H1 (cell line): ENCODE data around the gene NRXN2. TPM values are rescaled to one million over a fixed set of nuclear protein-coding genes. Genes with fewer than 3 reads are reported as not detected.

ENCODE experiments used
- CTCF ChIA-PET: fragments of 300-600 bp; sonication (Branson Sonifier 250); formaldehyde crosslinking; loops from one replicate; lab custom pipeline; 2021; ENCODE audit not compliant: partially characterized antibody; lab: Charles Lee
- POLR2A ChIA-PET: fragments of 300-600 bp; sonication (Branson Sonifier 250); formaldehyde crosslinking; loops from one replicate; lab custom pipeline; 2021; ENCODE audit warnings: inconsistent platforms; ENCODE audit not compliant: partially characterized antibody; lab: Charles Lee
- DNase-seq, 2 experiments: peaks; one replicate each; pipeline versions ENCODE4 v3.0.0 to v3.0.0-alpha.2; 2010 to 2022; ENCODE audit warnings: low spot score in 2 of 2, low read depth in 1 of 2, mixed read lengths in 1 of 2
- FAIRE-seq: peaks from 2 replicates; lab custom pipeline; 2011; peaks lifted over from hg19 to GRCh38; lab: Jason Lieb, UNC
- H2AFZ ChIP-seq: 2 replicates; pipeline ENCODE4 v1.8.1; 2012; ENCODE audit warnings: low read length, inconsistent platforms
- H2AK5ac ChIP-seq: 2 replicates; pipeline ENCODE4 v1.6.1; 2013; ENCODE audit warnings: low read depth, low read length
- H2BK120ac ChIP-seq: replicated peaks from 2 replicates; pipeline ENCODE3; 2013; ENCODE audit warnings: low read depth, low read length, inconsistent platforms
- H2BK12ac ChIP-seq: 2 replicates; pipeline ENCODE4 v1.6.1; 2013; ENCODE audit warnings: low read depth, low read length
- H2BK15ac ChIP-seq: 2 replicates; pipeline ENCODE4 v1.6.1; 2013; ENCODE audit warnings: low read length
- H2BK20ac ChIP-seq: 2 replicates; pipeline ENCODE4 v1.6.1; 2013; ENCODE audit warnings: low read length
- H2BK5ac ChIP-seq: 2 replicates; pipeline ENCODE4 v1.6.1; 2013; ENCODE audit warnings: low read depth, low read length
- H3K14ac ChIP-seq: 2 replicates; pipeline ENCODE4 v1.6.1; 2013; ENCODE audit warnings: inconsistent platforms; ENCODE audit not compliant: insufficient read length
- H3K18ac ChIP-seq: 2 replicates; pipeline ENCODE4 v1.6.1; 2013; ENCODE audit warnings: low read length; ENCODE audit errors: extremely low read depth
- H3K23ac ChIP-seq: 2 replicates; pipeline ENCODE4 v1.6.1; 2013; ENCODE audit warnings: inconsistent platforms; ENCODE audit not compliant: insufficient read length
- H3K23me2 ChIP-seq: 2 replicates; pipeline ENCODE4 v1.6.1; 2013; ENCODE audit warnings: low read depth, low read length
- H3K27ac ChIP-seq: 2 replicates; pipeline ENCODE4 v1.6.1; 2011; ENCODE audit warnings: low read depth, low read length, inconsistent platforms
- H3K27me3 ChIP-seq, 4 experiments: replicated peaks in 1 of 4; 1 replicate in 1 of 4; 2 replicates in 3 of 4; pipeline versions ENCODE4 v1.6.1 to v1.8.1; 2011 to 2013; ENCODE audit warnings: low read length in 3 of 4, mild to moderate bottlenecking in 3 of 4, inconsistent platforms in 2 of 4, mixed read lengths in 2 of 4, moderate library complexity in 1 of 4; ENCODE audit not compliant: control insufficient read depth in 3 of 4, insufficient read depth in 3 of 4; ENCODE audit errors: extremely low read depth in 1 of 4
- H3K36me3 ChIP-seq, 4 experiments: 2 replicates each; pipeline versions ENCODE4 v1.6.1 to v1.8.1; 2011 to 2013; ENCODE audit warnings: mild to moderate bottlenecking in 4 of 4, low read length in 3 of 4, moderate library complexity in 2 of 4, control low read depth in 1 of 4, inconsistent platforms in 1 of 4; ENCODE audit not compliant: insufficient read depth in 4 of 4, control insufficient read depth in 2 of 4
- H3K4ac ChIP-seq: replicated peaks from 2 replicates; pipeline ENCODE3; 2013; ENCODE audit warnings: low read length, low read depth, mixed read lengths, inconsistent platforms; ENCODE audit not compliant: insufficient read length
- H3K4me1 ChIP-seq, 4 experiments: replicated peaks in 1 of 4; 1 replicate in 1 of 4; 2 replicates in 3 of 4; pipeline versions ENCODE4 v1.6.1 to v1.8.1; 2011 to 2013; ENCODE audit warnings: low read length in 3 of 4, inconsistent platforms in 2 of 4, mixed read lengths in 1 of 4; ENCODE audit not compliant: insufficient read depth in 4 of 4, control insufficient read depth in 3 of 4
- H3K4me2 ChIP-seq, 2 experiments: 2 replicates each; pipeline versions ENCODE4 v1.6.1 to v1.8.1; 2011 to 2013; ENCODE audit warnings: low read depth in 2 of 2, low read length in 2 of 2, control low read depth in 1 of 2, inconsistent platforms in 1 of 2, mild to moderate bottlenecking in 1 of 2; ENCODE audit not compliant: insufficient read depth in 1 of 2
- H3K4me3 ChIP-seq, 4 experiments: fragments of 200-600, 300-600 bp in 1 of 4; sonication (generic), shearing (Covaris generic), sonication (Bioruptor Twin) in 1 of 4; 2 replicates each; pipeline versions ENCODE4 v1.5.1 to v1.8.1; 2011 to 2016; ENCODE audit warnings: low read length in 4 of 4, low read depth in 3 of 4, control low read depth in 2 of 4, inconsistent platforms in 2 of 4, mild to moderate bottlenecking in 2 of 4, mixed read lengths in 1 of 4, moderate library complexity in 1 of 4; ENCODE audit not compliant: insufficient read depth in 2 of 4; ENCODE audit errors: extremely low read depth in 1 of 4
- H3K56ac ChIP-seq: replicated peaks from 2 replicates; pipeline ENCODE3; 2013; ENCODE audit warnings: low read depth, mild to moderate bottlenecking, mixed read lengths, low read length, inconsistent platforms; ENCODE audit not compliant: insufficient read length
- H3K79me1 ChIP-seq: 2 replicates; pipeline ENCODE4 v1.6.1; 2013; ENCODE audit warnings: low read depth, low read length, control low read depth
- H3K79me2 ChIP-seq, 2 experiments: 2 replicates each; pipeline versions ENCODE4 v1.6.1 to v1.8.1; 2012 to 2013; ENCODE audit warnings: low read length in 2 of 2, mild to moderate bottlenecking in 2 of 2, inconsistent platforms in 1 of 2; ENCODE audit not compliant: insufficient read depth in 2 of 2, control insufficient read depth in 1 of 2
- H3K9ac ChIP-seq, 4 experiments: replicated peaks in 1 of 4; 1 replicate in 1 of 4; 2 replicates in 3 of 4; pipeline versions ENCODE4 v1.6.1 to v1.8.1; 2011 to 2013; ENCODE audit warnings: low read depth in 3 of 4, low read length in 3 of 4, control low read depth in 2 of 4, mild to moderate bottlenecking in 2 of 4, moderate library complexity in 2 of 4, inconsistent platforms in 1 of 4; ENCODE audit errors: extremely low read depth in 1 of 4
- H3K9me3 ChIP-seq, 2 experiments: 2 replicates each; pipeline versions ENCODE4 v1.6.1 to v1.8.1; 2012 to 2013; ENCODE audit warnings: mild to moderate bottlenecking in 2 of 2, moderate library complexity in 2 of 2, control low read depth in 1 of 2, inconsistent platforms in 1 of 2, low read depth in 1 of 2, low read length in 1 of 2, mixed read lengths in 1 of 2; ENCODE audit not compliant: insufficient read depth in 2 of 2
- H4K20me1 ChIP-seq, 2 experiments: replicated peaks in 1 of 2; 2 replicates each; pipeline versions ENCODE3 to v1.8.1; 2011 to 2013; ENCODE audit warnings: inconsistent platforms in 2 of 2, low read length in 2 of 2, mild to moderate bottlenecking in 1 of 2; ENCODE audit not compliant: insufficient read depth in 2 of 2, control insufficient read depth in 1 of 2
- H4K5ac ChIP-seq: 2 replicates; pipeline ENCODE4 v1.6.1; 2013; ENCODE audit warnings: low read length, low read depth, mixed read lengths, inconsistent platforms; ENCODE audit not compliant: insufficient read length
- H4K8ac ChIP-seq: 2 replicates; pipeline ENCODE4 v1.8.0; 2013; ENCODE audit warnings: mild to moderate bottlenecking, moderate library complexity, low read length, inconsistent platforms; ENCODE audit not compliant: insufficient read depth; ENCODE audit errors: extremely low read depth
- H4K91ac ChIP-seq: replicated peaks from 2 replicates; pipeline ENCODE3; 2013; ENCODE audit warnings: low read length, mixed read lengths, inconsistent platforms; ENCODE audit not compliant: insufficient read length
- BRCA1 ChIP-seq: IDR thresholded peaks from 2 replicates; pipeline ENCODE4 v1.6.1; 2012; ENCODE audit warnings: low read depth, low read length, improper control_type of control experiment
- EZH2 ChIP-seq: fragments of 200-600 bp; sonication (generic); IDR thresholded peaks from 2 replicates; pipeline ENCODE4 v1.7.1; 2012; ENCODE audit warnings: low read depth, mild to moderate bottlenecking, moderate library complexity, low read length, inconsistent platforms; ENCODE audit not compliant: severe bottlenecking
- GTF2F1 ChIP-seq: IDR thresholded peaks from 2 replicates; pipeline ENCODE4 v1.6.1; 2012; ENCODE audit warnings: low read depth, low read length, improper control_type of control experiment, borderline replicate concordance
- KDM1A ChIP-seq: fragments of 200-600, 300-600 bp; sonication (generic); IDR thresholded peaks from 2 replicates; pipeline ENCODE4 v1.7.1; 2016; ENCODE audit warnings: mild to moderate bottlenecking, low read length, borderline replicate concordance
- NANOG ChIP-seq: IDR thresholded peaks from 2 replicates; pipeline ENCODE4 v1.6.1; 2011; ENCODE audit warnings: low read length, low read depth, mild to moderate bottlenecking, inconsistent platforms; ENCODE audit not compliant: insufficient read depth, poor library complexity, severe bottlenecking
- POLR2AphosphoS5 ChIP-seq: IDR thresholded peaks from 2 replicates; pipeline ENCODE4 v1.6.1; 2011; ENCODE audit warnings: low read depth, low read length
- RFX5 ChIP-seq: IDR thresholded peaks from 2 replicates; pipeline ENCODE4 v1.6.1; 2011; ENCODE audit warnings: low read depth, low read length, improper control_type of control experiment, borderline replicate concordance
- RXRA ChIP-seq: IDR thresholded peaks from 2 replicates; pipeline ENCODE4 v1.6.1; 2011; ENCODE audit warnings: low read depth, mild to moderate bottlenecking, low read length, moderate library complexity; ENCODE audit not compliant: insufficient read depth
- SAP30 ChIP-seq: fragments of 300-600 bp; sonication (generic); IDR thresholded peaks from 2 replicates; pipeline ENCODE4 v1.7.1; 2012; ENCODE audit warnings: low read length, moderate library complexity, mild to moderate bottlenecking, inconsistent platforms; ENCODE audit not compliant: insufficient read depth, insufficient replicate concordance
- TBP ChIP-seq: IDR thresholded peaks from 2 replicates; pipeline ENCODE4 v1.6.1; 2011; ENCODE audit warnings: low read depth, low read length, improper control_type of control experiment
- WGBS, 2 experiments: shearing (Covaris generic) in 1 of 2; methylation state at CpG; one replicate each; pipeline versions ENCODE4 v1.1.6 to v1.1.7; 2013 to 2015; ENCODE audit warnings: low lambda C conversion rate in 2 of 2, mixed read lengths in 2 of 2, inconsistent platforms in 1 of 2, low coverage in 1 of 2, missing lambda C conversion rate in 1 of 2; ENCODE audit not compliant: insufficient replicate concordance in 2 of 2, insufficient coverage in 1 of 2, insufficient read length in 1 of 2; ENCODE audit errors: extremely low coverage in 1 of 2, missing lambda C conversion rate in 1 of 2; 5-methylcytosine and 5-hydroxymethylcytosine counted together
- polyA plus RNA-seq, 7 experiments: library from polyadenylated mRNA; depleted of rRNA in 3 of 7; stranded (reverse) in 5 of 7; unstranded in 2 of 7; fragments of >200 nt in 5 of 7; fragments of 200-250 nt in 2 of 7; gene quantifications; 1 replicate in 5 of 7; 2 replicates in 1 of 7; 4 replicates in 1 of 7; pipeline versions ENCODE4 v1.2.1 to v1.2.3, GENCODE V29; 2011 to 2013; ENCODE audit warnings: missing spikeins in 2 of 7, mixed read lengths in 2 of 7
- total RNA-seq: library from RNA; stranded (reverse); fragmentation: NEBNext Ultra II Directional; extraction: Animal tissue kit (Norgen Biotek cat#: 25700); gene quantifications from 2 replicates; pipeline ENCODE4 v1.2.1, GENCODE V29; 2021

The NRXN2 gene
- total and polyA plus RNA-seq, 2 of the 8 experiments (the other 6 are each of a cell fraction or from before 2014, with no cell fraction given), result 1.3 to 11.5 TPM

- WGBS, 2 experiments, result 83% methylated on average over 8 of the region's 9 CpGs; no CpG with 5 or more reads in 1 of the 2 experiments
- CTCF ChIA-PET, result interaction anchor here (0.7 to 15.7 kb wide), 51 partner anchors 8 to 331 kb away, joined by 3 to 201 read pairs (median 7); partner anchors contain the start of genes PRDX5, RASGRP2 and TRMT112
- H3K9me3 ChIP-seq, result no peaks in the 10 kb centered on the region
Observed at GRCh38 chr11:64648551-64648950, 74.4 kb downstream of the NRXN2 start.

More at GRCh38 chr11:64648551-64648950, 74.4 kb downstream of the NRXN2 start:
- H3K4me3 ChIP-seq, result no peak overlapping the region
- no peak overlapping the region; the same call in 1 of the 2 replicates for H4K8ac ChIP-seq
- no peak overlapping the region for H3K23ac ChIP-seq
- H3K4ac ChIP-seq, result no peak overlapping the region
- DNase-seq (no peak), FAIRE-seq (no peak)
- no peak overlapping the region for H3K27ac ChIP-seq
- no peaks in the 10 kb centered on the region for H3K79me1 ChIP-seq
- POLR2A ChIA-PET, result interaction anchor here (0.9 to 1.8 kb wide), 4 partner anchors 9 to 200 kb away, joined by 3 to 5 read pairs (median 4); no protein-coding TSS in a partner anchor
- peaks cover 9% of the 10 kb centered on the region for H3K23me2 ChIP-seq
- no peak overlapping the region for H3K9ac ChIP-seq
- 0 out of 2 replicates have a peak overlapping the region, but pooled peaks have one; percentile 35 for H2BK5ac ChIP-seq
- peaks cover 4 to 21% (median 13%) of the 10 kb centered on the region in 4 experiments for H3K4me1 ChIP-seq
- H3K56ac ChIP-seq, result no peak overlapping the region
- H3K4me2 ChIP-seq, result no peak overlapping the region
- peak overlapping the region; percentile 25 for H4K91ac ChIP-seq
- peak overlapping the region; percentile 75; the same call in 1 of the 2 replicates for H2BK12ac ChIP-seq
- H2AFZ ChIP-seq, result no peak overlapping the region
- H3K36me3 ChIP-seq, result no peaks in the 10 kb centered on the region
- no peak overlapping the region for H3K14ac ChIP-seq
- H4K20me1 ChIP-seq, result peaks cover 0 to 5% of the 10 kb centered on the region in 2 experiments
- no peak overlapping the region for H2BK120ac ChIP-seq
- H2AK5ac ChIP-seq, result 0 out of 2 replicates have a peak overlapping the region, but pooled peaks have one; percentile 60
- TF ChIP-seq GTF2F1 (no peak), KDM1A (no peak), EZH2 (no peak), TBP (no peak), NANOG (no peak), SAP30 (no peak), RFX5 (no peak), BRCA1 (no peak), POLR2AphosphoS5 (no peak), RXRA (no peak)
- no peak overlapping the region for H3K18ac ChIP-seq
- H3K79me2 ChIP-seq, result no peaks in the 10 kb centered on the region
- H2BK15ac ChIP-seq, result peak overlapping the region; percentile 81; the same call in 1 of the 2 replicates
- peak overlapping the region; percentile 61; the same call in 1 of the 2 replicates for H2BK20ac ChIP-seq
- H4K5ac ChIP-seq, result no peak overlapping the region
- peaks cover 3 to 25% (median 18%) of the 10 kb centered on the region in 4 experiments for H3K27me3 ChIP-seq
